Fibroblast of lung (primary cell): Measurements from ENCODE around the gene INHA. TPM values are rescaled to one million over a fixed set of nuclear protein-coding genes. Genes with fewer than 3 reads are reported as not detected.

Experiments used
- DNase-seq, 2 donors: peaks; one replicate each; pipeline versions ENCODE4 v3.0.0 to v3.0.0-alpha.2; 2010; ENCODE audit warnings: low read depth in 2 of 2
- H2AFZ ChIP-seq: 2 replicates; pipeline ENCODE4 v1.5.1; 2012; ENCODE audit warnings: low read length, control low read depth, inconsistent platforms
- H3K27ac ChIP-seq: 2 replicates; pipeline ENCODE4 v1.5.1; 2011; ENCODE audit warnings: low read length, control low read depth; ENCODE audit not compliant: insufficient read depth
- H3K27me3 ChIP-seq: 2 replicates; pipeline ENCODE4 v1.5.1; 2011; ENCODE audit warnings: mild to moderate bottlenecking, low read length; ENCODE audit not compliant: control insufficient read depth, insufficient read depth
- H3K36me3 ChIP-seq: 2 replicates; pipeline ENCODE4 v1.5.1; 2011; ENCODE audit warnings: low read length; ENCODE audit not compliant: control insufficient read depth, insufficient read depth
- H3K4me1 ChIP-seq: 2 replicates; pipeline ENCODE4 v1.5.1; 2011; ENCODE audit warnings: low read length; ENCODE audit not compliant: control insufficient read depth, insufficient read depth; ENCODE audit errors: extremely low read depth
- H3K4me2 ChIP-seq: 2 replicates; pipeline ENCODE4 v1.5.1; 2011; ENCODE audit warnings: low read length, control low read depth; ENCODE audit not compliant: insufficient read depth; ENCODE audit errors: extremely low read depth
- H3K4me3 ChIP-seq, 4 experiments: fragments of 200-600 bp in 1 of 4; sonication (generic) in 1 of 4; replicated peaks in 1 of 4; 2 replicates each; pipeline ENCODE4 v1.5.1; 2011 to 2016; ENCODE audit warnings: low read length in 4 of 4, low read depth in 3 of 4, mild to moderate bottlenecking in 3 of 4, control low read depth in 2 of 4, inconsistent platforms in 1 of 4, mixed read lengths in 1 of 4; ENCODE audit not compliant: insufficient read depth in 1 of 4; ENCODE audit errors: control extremely low read depth in 1 of 4
- H3K79me2 ChIP-seq: 2 replicates; pipeline ENCODE4 v1.5.1; 2012; ENCODE audit warnings: mild to moderate bottlenecking, low read length, inconsistent platforms; ENCODE audit not compliant: control insufficient read depth, insufficient read depth
- H3K9ac ChIP-seq: 2 replicates; pipeline ENCODE4 v1.5.1; 2011; ENCODE audit warnings: mild to moderate bottlenecking, low read length, control low read depth; ENCODE audit not compliant: insufficient read depth
- H3K9me3 ChIP-seq: 2 replicates; pipeline ENCODE4 v1.5.1; 2012; ENCODE audit warnings: low read depth, low read length; ENCODE audit not compliant: control insufficient read depth, insufficient read depth
- H4K20me1 ChIP-seq: 2 replicates; pipeline ENCODE4 v1.5.1; 2011; ENCODE audit warnings: low read length; ENCODE audit not compliant: control insufficient read depth, insufficient read depth; ENCODE audit errors: extremely low read depth
- EZH2 ChIP-seq: IDR thresholded peaks from 2 replicates; pipeline ENCODE4 v1.5.1; 2012; ENCODE audit warnings: low read length, control low read depth, mild to moderate bottlenecking; ENCODE audit errors: missing control alignments
- polyA plus RNA-seq, 2 donors: library from polyadenylated mRNA; depleted of rRNA in 1 of 2; stranded (reverse) in 1 of 2; unstranded in 1 of 2; fragments of >200 nt; gene quantifications; 2 replicates each; pipeline ENCODE4 v1.2.1, GENCODE V29; 2011 to 2012; ENCODE audit warnings: missing spikeins in 1 of 2
- total RNA-seq: library from RNA; depleted of rRNA; stranded (reverse); fragments of >200 nt; gene quantifications from 2 replicates; pipeline ENCODE4 v1.2.1, GENCODE V29; 2014
- TF ChIP-seq, protein P1 (sequence below), 2 donors: IDR thresholded peaks in 1 of 2; conservative IDR thresholded peaks in 1 of 2; 1 replicate in 1 of 2; 2 replicates in 1 of 2; pipeline ENCODE4 v1.5.1; 2011 to 2012; ENCODE audit warnings: low read length in 2 of 2, control low read depth in 1 of 2, inconsistent platforms in 1 of 2, low read depth in 1 of 2, mild to moderate bottlenecking in 1 of 2

The INHA gene
- total and polyA plus RNA-seq, 2 donors (not counting 1 experiment from before 2014, with no cell fraction given) = 0.15 to 0.50 TPM

GRCh38 chr2:219578811-219579613 is 6.9 kb downstream of the INHA start:
- peak in 1 of 2 donors; percentile 76 for DNase-seq
- Histone ChIP-seq H2AFZ (no peak overlapping the region), H3K4me1 (no peaks in the 10 kb centered on the region), H3K36me3 (no peaks in the 10 kb centered on the region), H3K4me2 (no peak overlapping the region), H3K27me3 (peaks cover 25% of the 10 kb centered on the region), H3K9ac (no peak overlapping the region), H3K4me3 (no peak overlapping the region), H4K20me1 (no peaks in the 10 kb centered on the region), H3K27ac (no peak overlapping the region), H3K9me3 (no peaks in the 10 kb centered on the region), H3K79me2 (no peaks in the 10 kb centered on the region)
- no peak for TF ChIP-seq EZH2
- TF ChIP-seq, protein P1, sequence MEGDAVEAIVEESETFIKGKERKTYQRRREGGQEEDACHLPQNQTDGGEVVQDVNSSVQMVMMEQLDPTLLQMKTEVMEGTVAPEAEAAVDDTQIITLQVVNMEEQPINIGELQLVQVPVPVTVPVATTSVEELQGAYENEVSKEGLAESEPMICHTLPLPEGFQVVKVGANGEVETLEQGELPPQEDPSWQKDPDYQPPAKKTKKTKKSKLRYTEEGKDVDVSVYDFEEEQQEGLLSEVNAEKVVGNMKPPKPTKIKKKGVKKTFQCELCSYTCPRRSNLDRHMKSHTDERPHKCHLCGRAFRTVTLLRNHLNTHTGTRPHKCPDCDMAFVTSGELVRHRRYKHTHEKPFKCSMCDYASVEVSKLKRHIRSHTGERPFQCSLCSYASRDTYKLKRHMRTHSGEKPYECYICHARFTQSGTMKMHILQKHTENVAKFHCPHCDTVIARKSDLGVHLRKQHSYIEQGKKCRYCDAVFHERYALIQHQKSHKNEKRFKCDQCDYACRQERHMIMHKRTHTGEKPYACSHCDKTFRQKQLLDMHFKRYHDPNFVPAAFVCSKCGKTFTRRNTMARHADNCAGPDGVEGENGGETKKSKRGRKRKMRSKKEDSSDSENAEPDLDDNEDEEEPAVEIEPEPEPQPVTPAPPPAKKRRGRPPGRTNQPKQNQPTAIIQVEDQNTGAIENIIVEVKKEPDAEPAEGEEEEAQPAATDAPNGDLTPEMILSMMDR (conservative IDR thresholded peaks at IDR 0.05 in 1 of 2, IDR thresholded peaks at IDR 0.05 in 1 of 2; ENCODE audit: low read depth in 1 of 2, low read length in 2 of 2) = no peak

DNA sequence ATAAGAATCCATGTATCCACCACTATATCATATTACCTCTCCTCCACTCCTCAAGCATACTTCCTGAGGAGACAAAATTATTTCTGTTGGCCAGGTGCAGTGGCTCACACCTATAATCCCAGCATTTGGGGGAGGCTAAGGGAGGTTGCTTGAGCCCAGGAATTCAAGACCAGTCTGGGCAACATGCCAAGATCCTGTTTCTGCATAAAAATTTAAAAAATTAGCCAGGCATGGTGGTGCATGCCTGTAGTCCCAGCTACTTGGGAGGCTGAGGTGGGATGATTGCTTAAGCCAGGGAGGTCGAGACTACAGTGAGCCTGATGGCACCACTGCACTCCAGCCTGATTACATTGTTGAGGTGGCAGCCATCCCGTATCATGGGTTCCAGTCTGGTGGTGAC is 9.2 kb downstream of the INHA start:
- DNase-seq = no peak
- H3K4me2 ChIP-seq = no peak overlapping the region
- H3K9ac ChIP-seq = no peak overlapping the region
- H3K79me2 ChIP-seq = no peaks in the 10 kb centered on the region
- no peak overlapping the region for H3K4me3 ChIP-seq
- no peaks in the 10 kb centered on the region for H3K9me3 ChIP-seq
- no peaks in the 10 kb centered on the region for H4K20me1 ChIP-seq
- H3K4me1 ChIP-seq = no peaks in the 10 kb centered on the region
- TF ChIP-seq, protein P1 (conservative IDR thresholded peaks at IDR 0.05 in 1 of 2, IDR thresholded peaks at IDR 0.05 in 1 of 2; ENCODE audit: low read depth in 1 of 2, low read length in 2 of 2) = no peak
- TF ChIP-seq EZH2 = no peak
- H3K27ac ChIP-seq = no peak overlapping the region
- peaks cover 23% of the 10 kb centered on the region for H3K27me3 ChIP-seq
- H2AFZ ChIP-seq = no peak overlapping the region
- H3K36me3 ChIP-seq = no peaks in the 10 kb centered on the region

GRCh38 chr2:219591091-219591490 is 19.0 kb downstream of the INHA start:
- TF ChIP-seq EZH2 = no peak
- TF ChIP-seq, protein P1 (conservative IDR thresholded peaks at IDR 0.05 in 1 of 2, IDR thresholded peaks at IDR 0.05 in 1 of 2; ENCODE audit: low read depth in 1 of 2, low read length in 2 of 2) = no peak
- Histone ChIP-seq H3K4me2 (no peak overlapping the region), H3K36me3 (no peaks in the 10 kb centered on the region), H3K9ac (no peak overlapping the region), H2AFZ (no peak overlapping the region), H4K20me1 (no peaks in the 10 kb centered on the region), H3K4me3 (no peak overlapping the region), H3K9me3 (no peaks in the 10 kb centered on the region), H3K27me3 (peaks cover 3% of the 10 kb centered on the region), H3K4me1 (no peaks in the 10 kb centered on the region), H3K79me2 (no peaks in the 10 kb centered on the region), H3K27ac (no peak overlapping the region)
- no peak for DNase-seq
